ENCODE results near the gene MAGI2. TPM values are rescaled to one million over a fixed set of nuclear protein-coding genes. Genes with fewer than 3 reads are reported as not detected.

MAGI2 gene
- total RNA-seq, 1 donor from 2014 or later, result 4.0 TPM

DNA sequence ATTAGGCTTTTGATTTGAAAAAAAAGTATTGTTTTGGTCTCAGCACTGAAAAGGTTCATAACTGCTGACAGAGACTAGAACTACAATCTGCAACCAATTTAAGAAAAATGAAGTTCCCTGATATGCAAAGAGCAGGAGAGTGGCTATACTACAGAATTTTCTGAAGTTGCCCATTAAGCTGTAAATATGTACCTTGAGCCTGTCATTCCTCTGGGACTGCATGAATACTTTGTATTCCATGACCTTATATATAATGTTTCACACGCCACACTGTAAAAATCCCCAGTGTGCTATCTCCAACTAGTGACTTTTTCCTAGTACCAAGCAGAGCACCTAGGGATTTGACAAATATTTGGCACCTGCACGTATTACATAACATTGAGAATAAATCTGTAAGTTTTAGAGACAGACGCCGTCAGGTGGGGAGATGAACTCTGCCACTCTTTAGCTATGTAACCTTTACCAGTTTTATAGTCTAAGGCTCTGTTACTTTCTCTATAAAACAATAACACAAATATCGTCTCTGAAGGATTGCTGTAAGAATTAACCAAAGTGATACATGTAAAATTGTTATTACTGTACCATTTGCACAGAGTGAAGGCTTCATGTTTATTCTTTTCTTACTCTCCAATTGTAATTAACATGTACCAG lies 235.4 kb downstream of the MAGI2 start:
- TF ChIP-seq, protein P1, sequence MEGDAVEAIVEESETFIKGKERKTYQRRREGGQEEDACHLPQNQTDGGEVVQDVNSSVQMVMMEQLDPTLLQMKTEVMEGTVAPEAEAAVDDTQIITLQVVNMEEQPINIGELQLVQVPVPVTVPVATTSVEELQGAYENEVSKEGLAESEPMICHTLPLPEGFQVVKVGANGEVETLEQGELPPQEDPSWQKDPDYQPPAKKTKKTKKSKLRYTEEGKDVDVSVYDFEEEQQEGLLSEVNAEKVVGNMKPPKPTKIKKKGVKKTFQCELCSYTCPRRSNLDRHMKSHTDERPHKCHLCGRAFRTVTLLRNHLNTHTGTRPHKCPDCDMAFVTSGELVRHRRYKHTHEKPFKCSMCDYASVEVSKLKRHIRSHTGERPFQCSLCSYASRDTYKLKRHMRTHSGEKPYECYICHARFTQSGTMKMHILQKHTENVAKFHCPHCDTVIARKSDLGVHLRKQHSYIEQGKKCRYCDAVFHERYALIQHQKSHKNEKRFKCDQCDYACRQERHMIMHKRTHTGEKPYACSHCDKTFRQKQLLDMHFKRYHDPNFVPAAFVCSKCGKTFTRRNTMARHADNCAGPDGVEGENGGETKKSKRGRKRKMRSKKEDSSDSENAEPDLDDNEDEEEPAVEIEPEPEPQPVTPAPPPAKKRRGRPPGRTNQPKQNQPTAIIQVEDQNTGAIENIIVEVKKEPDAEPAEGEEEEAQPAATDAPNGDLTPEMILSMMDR (IDR thresholded peaks at IDR 0.05), result no peak
- H3K4me3 ChIP-seq, result no peak overlapping the region
- no peak for DNase-seq (ENCODE audit: low spot score in 2 of 2)
- H3K9me3 ChIP-seq, result no peaks in the 10 kb centered on the region
- no peaks in the 10 kb centered on the region for H3K27me3 ChIP-seq
- H3K4me1 ChIP-seq, result no peaks in the 10 kb centered on the region
- no peaks in the 10 kb centered on the region for H3K36me3 ChIP-seq
- H3K27ac ChIP-seq, result no peak overlapping the region
- intact Hi-C loops (cut with DNase I), result no loop called here

DNA sequence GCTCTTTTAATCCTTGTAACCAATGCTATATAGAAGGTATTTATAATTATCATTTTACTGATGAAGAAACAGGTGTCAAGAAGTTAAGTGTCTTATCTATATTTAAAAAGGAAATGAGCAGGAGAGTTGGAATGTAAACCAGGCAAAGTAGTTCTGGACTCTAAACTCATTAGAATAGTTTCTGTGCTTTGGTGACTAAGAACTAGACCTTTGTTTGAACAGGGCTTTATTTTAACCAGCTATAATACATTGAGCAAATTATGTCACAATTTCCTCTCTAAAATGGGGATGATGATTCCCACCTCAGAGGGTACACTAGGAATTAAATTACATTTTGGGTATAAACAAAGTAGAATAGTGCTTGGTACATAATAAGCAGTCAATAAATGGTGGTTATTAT lies 236.0 kb downstream of the MAGI2 start:
- TF ChIP-seq, protein P1 (IDR thresholded peaks at IDR 0.05), result no peak
- Histone ChIP-seq H3K36me3 (no peaks in the 10 kb centered on the region), H3K27ac (no peak overlapping the region), H3K4me1 (no peaks in the 10 kb centered on the region), H3K27me3 (no peaks in the 10 kb centered on the region), H3K4me3 (no peak overlapping the region), H3K9me3 (no peaks in the 10 kb centered on the region)
- DNase-seq (ENCODE audit: low spot score in 2 of 2), result no peak
- intact Hi-C loops (cut with DNase I), result no loop called here

DNA sequence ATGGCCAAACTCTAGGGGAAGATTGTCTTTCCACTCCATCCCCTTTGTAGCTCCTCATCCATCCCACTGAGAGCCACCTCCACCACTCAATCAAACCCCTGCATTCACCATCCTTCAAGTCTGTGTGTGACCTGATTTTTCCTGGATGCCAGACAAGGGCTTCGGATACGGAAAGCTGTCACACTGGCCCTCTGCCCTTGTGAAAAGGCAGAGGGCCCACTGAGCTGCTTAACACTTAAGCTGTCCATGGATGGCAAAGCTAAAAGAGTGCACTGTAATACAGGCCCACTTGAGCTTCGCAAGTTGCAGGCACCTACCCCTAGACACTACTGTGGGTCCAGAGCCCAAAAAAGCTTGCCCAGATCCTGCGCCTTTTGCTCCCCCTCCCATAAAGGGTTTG lies 237.2 kb downstream of the MAGI2 start:
- H3K9me3 ChIP-seq, result no peaks in the 10 kb centered on the region
- intact Hi-C loops (cut with DNase I), result no loop called here

DNA sequence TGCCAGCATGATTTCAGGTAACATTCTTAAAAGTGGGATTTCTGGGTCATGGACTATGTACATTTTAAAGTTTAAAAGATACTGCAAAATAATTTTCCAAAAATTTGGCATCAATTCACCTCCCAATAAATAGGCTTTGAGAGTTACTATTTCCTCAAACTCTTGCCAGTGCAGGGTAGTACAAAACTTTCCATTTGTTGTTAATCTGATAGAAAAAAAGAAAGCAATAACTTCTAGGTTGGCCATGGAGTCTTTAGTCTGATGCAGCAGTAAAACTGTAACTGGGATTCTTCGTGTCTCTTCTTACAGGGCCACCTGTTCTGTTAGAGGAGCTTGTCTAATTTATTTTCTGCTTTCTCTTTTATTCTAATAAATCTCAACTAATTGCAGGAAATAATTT lies 241.1 kb downstream of the MAGI2 start:
- TF ChIP-seq, protein P1 (IDR thresholded peaks at IDR 0.05), result no peak
- intact Hi-C loops (cut with DNase I), result no loop called here
- no peaks in the 10 kb centered on the region for H3K4me1 ChIP-seq

More for the DNA sequence above, 237.2 kb downstream of the MAGI2 start:
- Histone ChIP-seq H3K36me3 (no peaks in the 10 kb centered on the region), H3K27me3 (no peaks in the 10 kb centered on the region), H3K4me1 (no peaks in the 10 kb centered on the region), H3K4me3 (no peak overlapping the region), H3K27ac (no peak overlapping the region)
- TF ChIP-seq, protein P1 (IDR thresholded peaks at IDR 0.05), result no peak
- DNase-seq (ENCODE audit: low spot score in 2 of 2), result no peak

DNA sequence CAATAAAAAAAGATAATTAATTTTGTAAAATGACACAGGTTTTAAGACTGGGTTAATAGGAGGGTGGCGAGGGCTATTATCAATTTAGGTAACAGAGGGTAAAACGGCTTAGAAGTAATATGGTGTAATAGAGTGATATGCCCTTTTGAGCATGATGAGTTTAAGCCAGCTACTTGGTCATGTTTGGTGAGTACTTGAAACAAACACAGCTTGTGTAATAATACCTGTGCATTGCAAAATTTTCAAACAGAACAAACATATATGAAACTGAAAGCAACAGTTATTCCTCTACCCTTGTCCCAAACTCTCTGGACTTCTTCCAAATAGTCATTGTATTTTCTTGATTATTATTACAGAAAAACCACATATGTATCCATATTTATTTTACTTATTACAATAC lies 241.7 kb downstream of the MAGI2 start:
- intact Hi-C loops (cut with DNase I), result no loop called here
- Histone ChIP-seq H3K27me3 (no peaks in the 10 kb centered on the region), H3K4me3 (no peak overlapping the region), H3K27ac (no peak overlapping the region), H3K36me3 (no peaks in the 10 kb centered on the region), H3K9me3 (no peaks in the 10 kb centered on the region), H3K4me1 (no peaks in the 10 kb centered on the region)
- TF ChIP-seq, protein P1 (IDR thresholded peaks at IDR 0.05), result no peak
- DNase-seq (ENCODE audit: low spot score in 2 of 2), result no peak

More for the DNA sequence above, 241.1 kb downstream of the MAGI2 start:
- Histone ChIP-seq H3K36me3 (no peaks in the 10 kb centered on the region), H3K9me3 (no peaks in the 10 kb centered on the region), H3K27me3 (no peaks in the 10 kb centered on the region), H3K27ac (no peak overlapping the region), H3K4me3 (no peak overlapping the region)
- no peak for DNase-seq (ENCODE audit: low spot score in 2 of 2)

DNA sequence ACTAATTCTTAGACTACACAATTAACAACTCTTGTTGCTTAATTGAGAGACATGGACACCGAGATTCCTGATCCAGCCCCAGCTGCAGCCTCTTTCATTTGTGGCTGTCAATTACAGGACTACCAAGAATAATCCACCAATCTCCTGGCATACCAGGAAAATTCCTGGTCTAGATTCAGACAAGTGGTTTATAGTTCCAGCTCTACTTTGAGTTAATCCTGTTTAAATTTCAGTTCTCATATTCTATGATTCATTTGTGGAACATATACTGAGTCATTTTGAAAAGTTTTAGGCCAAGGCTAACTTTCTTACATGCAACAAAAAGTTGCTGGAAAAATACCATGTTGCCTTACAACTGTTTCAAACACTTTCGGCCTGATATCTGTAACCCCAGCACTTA lies 253.5 kb downstream of the MAGI2 start:
- DNase-seq (ENCODE audit: low spot score in 2 of 2), result no peak
- Histone ChIP-seq H3K4me3 (no peak overlapping the region), H3K27me3 (no peaks in the 10 kb centered on the region), H3K27ac (no peak overlapping the region), H3K36me3 (no peaks in the 10 kb centered on the region), H3K4me1 (no peaks in the 10 kb centered on the region), H3K9me3 (peaks cover 0 to 4% of the 10 kb centered on the region in 2 donors)
- intact Hi-C loops (cut with DNase I), result no loop called here
- TF ChIP-seq, protein P1 (IDR thresholded peaks at IDR 0.05), result no peak

Measured in ascending aorta (tissue), 2 donors.